Endothelial cell of umbilical vein (primary cell): Measurements from ENCODE around the gene SSH3. TPM values are rescaled to one million over a fixed set of nuclear protein-coding genes. Genes with fewer than 3 reads are reported as not detected.

Source experiments
- BruUV-seq: library from RNA; stranded (reverse); fragments of 400-500 nt; replicated peaks from 2 replicates; lab custom pipeline; 2021; lab: Mats Ljungman, UMichigan
- CTCF ChIA-PET: fragments of 300-600, 350-600 bp; sonication (Branson Sonifier 250); formaldehyde crosslinking; loops from one replicate; lab custom pipeline; 2021; ENCODE audit warnings: antibody characterized with exemption, inconsistent platforms; lab: Charles Lee
- POLR2A ChIA-PET: fragments of 300-600, 350-600 bp; sonication (Branson Sonifier 250); formaldehyde crosslinking; loops from one replicate; lab custom pipeline; 2021; ENCODE audit warnings: antibody characterized with exemption, inconsistent platforms; lab: Charles Lee
- DNase-seq: peaks from one replicate; pipeline ENCODE4 v3.0.0-alpha.2; 2011; ENCODE audit warnings: low read depth, low spot score
- FAIRE-seq: peaks from 2 replicates; lab custom pipeline; 2011; peaks lifted over from hg19 to GRCh38; lab: Jason Lieb, UNC
- H2AFZ ChIP-seq: 2 replicates; pipeline ENCODE4 v1.6.0; 2012; ENCODE audit warnings: low read depth, low read length, control low read depth, inconsistent platforms
- H3K27ac ChIP-seq: 2 replicates; pipeline ENCODE4 v1.5.1; 2011; ENCODE audit warnings: low read depth, mild to moderate bottlenecking, control low read depth, low read length, moderate library complexity; ENCODE audit not compliant: insufficient read depth
- H3K27me3 ChIP-seq, 2 experiments: 2 replicates each; pipeline versions ENCODE4 v1.6.0 to v1.6.1; 2011; ENCODE audit warnings: low read length in 2 of 2, mixed read lengths in 1 of 2; ENCODE audit not compliant: control insufficient read depth in 2 of 2, insufficient read depth in 2 of 2
- H3K36me3 ChIP-seq, 2 experiments: 2 replicates in 1 of 2; 3 replicates in 1 of 2; pipeline ENCODE4 v1.5.1; 2011; ENCODE audit warnings: low read length in 2 of 2, mild to moderate bottlenecking in 1 of 2, moderate library complexity in 1 of 2; ENCODE audit not compliant: control insufficient read depth in 2 of 2, insufficient read depth in 2 of 2; ENCODE audit errors: extremely low read depth in 1 of 2
- H3K4me1 ChIP-seq: 3 replicates; pipeline ENCODE4 v1.5.1; 2011; ENCODE audit warnings: mild to moderate bottlenecking, low read length; ENCODE audit not compliant: control insufficient read depth, insufficient read depth; ENCODE audit errors: extremely low read depth
- H3K4me2 ChIP-seq: 2 replicates; pipeline ENCODE4 v1.6.1; 2011; ENCODE audit warnings: low read length, control low read depth, mixed read lengths; ENCODE audit not compliant: insufficient read depth
- H3K4me3 ChIP-seq, 3 experiments: fragments of 200-600 bp in 1 of 3; sonication (generic), shearing (Covaris generic) in 1 of 3; replicated peaks in 1 of 3; 2 replicates each; pipeline ENCODE4 v1.5.1; 2011 to 2016; ENCODE audit warnings: control low read depth in 3 of 3, low read length in 3 of 3, mild to moderate bottlenecking in 2 of 3, inconsistent platforms in 1 of 3, low read depth in 1 of 3, moderate library complexity in 1 of 3; ENCODE audit not compliant: insufficient read depth in 1 of 3
- H3K79me2 ChIP-seq: 2 replicates; pipeline ENCODE4 v1.6.0; 2012; ENCODE audit warnings: low read length, inconsistent platforms; ENCODE audit not compliant: control insufficient read depth, insufficient read depth
- H3K9ac ChIP-seq: replicated peaks from 2 replicates; pipeline ENCODE3; 2011; ENCODE audit warnings: low read length, control low read depth; ENCODE audit not compliant: insufficient read depth; ENCODE audit errors: extremely low read depth
- H3K9me1 ChIP-seq: replicated peaks from 3 replicates; pipeline ENCODE4 v1.6.0; 2011; ENCODE audit warnings: mild to moderate bottlenecking, low read length; ENCODE audit not compliant: control insufficient read depth, insufficient read depth; ENCODE audit errors: extremely low read depth
- H3K9me3 ChIP-seq: replicated peaks from 2 replicates; pipeline ENCODE4 v1.5.1; 2012; ENCODE audit warnings: low read length, inconsistent platforms; ENCODE audit not compliant: control insufficient read depth, insufficient read depth
- H4K20me1 ChIP-seq: replicated peaks from 2 replicates; pipeline ENCODE3; 2011; ENCODE audit warnings: mild to moderate bottlenecking, low read length; ENCODE audit not compliant: control insufficient read depth, insufficient read depth; ENCODE audit errors: extremely low read depth
- CTCF ChIP-seq, 2 donors: IDR thresholded peaks; 1 replicate in 1 of 2; 2 replicates in 1 of 2; pipeline ENCODE4 v1.5.1; 2011; ENCODE audit warnings: low read length in 2 of 2, mild to moderate bottlenecking in 2 of 2, moderate library complexity in 2 of 2, control low read depth in 1 of 2, inconsistent platforms in 1 of 2, low read depth in 1 of 2; ENCODE audit not compliant: insufficient read depth in 1 of 2; ENCODE audit errors: extremely low read depth in 1 of 2
- EZH2 ChIP-seq: IDR thresholded peaks from 2 replicates; pipeline ENCODE4 v1.6.1; 2012; ENCODE audit warnings: borderline replicate concordance, low read depth, mild to moderate bottlenecking, moderate library complexity, low read length, inconsistent platforms; ENCODE audit not compliant: severe bottlenecking
- FOS ChIP-seq: IDR thresholded peaks from 2 replicates; pipeline ENCODE4 v1.6.1; 2011; ENCODE audit warnings: mild to moderate bottlenecking, low read length, moderate library complexity, borderline replicate concordance; ENCODE audit not compliant: insufficient read depth
- GATA2 ChIP-seq: IDR thresholded peaks from 2 replicates; pipeline ENCODE4 v1.7.0; 2011; ENCODE audit warnings: low read depth, mild to moderate bottlenecking, moderate library complexity, mixed read lengths, low read length; ENCODE audit not compliant: insufficient read length, insufficient read depth
- JUN ChIP-seq: IDR thresholded peaks from 2 replicates; pipeline ENCODE4 v1.6.1; 2011; ENCODE audit warnings: borderline replicate concordance, low read depth; ENCODE audit not compliant: insufficient read length, insufficient read depth
- MAX ChIP-seq: IDR thresholded peaks from 2 replicates; pipeline ENCODE4 v1.6.1; 2011; ENCODE audit not compliant: insufficient read depth, insufficient read length
- MYC ChIP-seq: IDR thresholded peaks from one replicate; pipeline ENCODE4 v1.6.1; 2011; ENCODE audit warnings: mild to moderate bottlenecking, low read depth, low read length
- POLR2A ChIP-seq: IDR thresholded peaks from 2 replicates; pipeline ENCODE4 v1.6.1; 2012; ENCODE audit warnings: low read depth, mild to moderate bottlenecking, control low read depth, low read length
- POLR2AphosphoS5 ChIP-seq: IDR thresholded peaks from 2 replicates; pipeline ENCODE4 v1.6.1; 2012; ENCODE audit warnings: low read depth, mild to moderate bottlenecking, control low read depth, low read length, moderate library complexity; ENCODE audit not compliant: insufficient read depth
- dilution Hi-C: fragments of 300-500 bp; cut with MboI; formaldehyde crosslinking; loops from one replicate; pipeline ENCODE4 v1.15.0; 2019; ENCODE audit warnings: low sequenced_read_pairs; ENCODE audit not compliant: extremely low pct_ligation_motif_present
- intact Hi-C: fragments of 100-400 bp; cut with micrococcal nuclease; formaldehyde crosslinking; loops from one replicate; pipeline ENCODE4 v1.10.0; 2022
- polyA plus RNA-seq, 4 experiments: library from polyadenylated mRNA; depleted of rRNA in 3 of 4; stranded (reverse) in 3 of 4; unstranded in 1 of 4; fragments of >200 nt; gene quantifications; 2 replicates each; pipeline versions ENCODE4 v1.2.1 to v1.2.3, GENCODE V29; 2011 to 2012; ENCODE audit warnings: missing spikeins in 1 of 4
- total RNA-seq: library from RNA; stranded (reverse); gene quantifications from 2 replicates; pipeline ENCODE4 v1.2.3, GENCODE V29; 2021

The SSH3 gene
- total and polyA plus RNA-seq, 2 donors (not counting 3 experiments of a cell fraction or from before 2014, with no cell fraction given) = 14.3 to 16.5 TPM

GRCh38 chr11:67278135-67278938, 25.0 kb upstream of the SSH3 start:
- Histone ChIP-seq H3K36me3 (peaks cover 8 to 43% of the 10 kb centered on the region in 2 experiments), H3K4me3 (no peak overlapping the region), H2AFZ (no peak overlapping the region), H3K4me1 (peaks cover 17% of the 10 kb centered on the region), H3K27ac (peak overlapping the region; percentile 76), H3K9me1 (no peaks in the 10 kb centered on the region), H3K27me3 (no peaks in the 10 kb centered on the region), H3K4me2 (peak overlapping the region; percentile 7), H4K20me1 (no peaks in the 10 kb centered on the region), H3K9ac (peak overlapping the region; percentile 32), H3K9me3 (no peaks in the 10 kb centered on the region), H3K79me2 (peaks cover 33% of the 10 kb centered on the region)
- FAIRE-seq (no peak), DNase-seq (no peak)
- dilution Hi-C loops = no loop called here
- CTCF ChIA-PET = interaction anchor here (0.8 to 2.7 kb wide), 12 partner anchors 10 to 327 kb away, joined by 3 to 16 read pairs (median 4); partner anchors contain the start of genes ANKRD13D, KDM2A, PPP1CA and SSH3
- POLR2A ChIA-PET = interaction anchor here (1.1 to 1.8 kb wide), 2 partner anchors 11 to 19 kb away, joined by 3 to 9 read pairs; partner anchors contain the start of gene ANKRD13D
- BruUV-seq = no TSS peak
- intact Hi-C loops = no loop called here
- TF ChIP-seq MYC (no peak), MAX (no peak)

GRCh38 chr11:67278939-67279588, 24.3 kb upstream of the SSH3 start:
- H3K4me2 ChIP-seq = no peak overlapping the region
- POLR2A ChIA-PET = no interaction called here
- H2AFZ ChIP-seq = no peak overlapping the region
- dilution Hi-C loops = no loop called here
- H3K79me2 ChIP-seq = peaks cover 30% of the 10 kb centered on the region
- peaks cover 17% of the 10 kb centered on the region for H3K4me1 ChIP-seq
- CTCF ChIA-PET = interaction anchor here (0.9 to 1.1 kb wide), 2 partner anchors 9 to 38 kb away, joined by 3 read pairs; no protein-coding TSS in a partner anchor
- DNase-seq (no peak), FAIRE-seq (no peak)
- TF ChIP-seq CTCF (IDR thresholded peaks at IDR 0.05; ENCODE audit: extremely low read depth in 1 of 2, insufficient read depth in 1 of 2, low read depth in 1 of 2, low read length in 2 of 2) (no peak), JUN (no peak), FOS (no peak), POLR2AphosphoS5 (no peak), POLR2A (no peak), MYC (no peak), EZH2 (no peak), MAX (no peak), GATA2 (no peak)
- no peak overlapping the region for H3K27ac ChIP-seq
- peaks cover 8 to 50% of the 10 kb centered on the region in 2 experiments for H3K36me3 ChIP-seq
- intact Hi-C loops = no loop called here
- no peaks in the 10 kb centered on the region for H3K9me1 ChIP-seq
- no peak overlapping the region for H3K9ac ChIP-seq
- no peaks in the 10 kb centered on the region for H4K20me1 ChIP-seq
- H3K27me3 ChIP-seq = no peaks in the 10 kb centered on the region
- H3K4me3 ChIP-seq = no peak overlapping the region
- no peaks in the 10 kb centered on the region for H3K9me3 ChIP-seq
- no TSS peak for BruUV-seq
